Measurements from ENCODE around the gene SLC16A6. TPM values are rescaled to one million over a fixed set of nuclear protein-coding genes. Genes with fewer than 3 reads are reported as not detected.
A peak's percentile ranks its signal among the peaks of the same experiment; 100 is the strongest.
"Not testable (repeated sequence)": the region's sequence is repeated elsewhere in the genome, so short reads cannot be mapped to it uniquely, and the experiment has no call there.

Gene SLC16A6
- total and polyA plus RNA-seq, 2 donors: 0.41 to 0.74 TPM

DNA sequence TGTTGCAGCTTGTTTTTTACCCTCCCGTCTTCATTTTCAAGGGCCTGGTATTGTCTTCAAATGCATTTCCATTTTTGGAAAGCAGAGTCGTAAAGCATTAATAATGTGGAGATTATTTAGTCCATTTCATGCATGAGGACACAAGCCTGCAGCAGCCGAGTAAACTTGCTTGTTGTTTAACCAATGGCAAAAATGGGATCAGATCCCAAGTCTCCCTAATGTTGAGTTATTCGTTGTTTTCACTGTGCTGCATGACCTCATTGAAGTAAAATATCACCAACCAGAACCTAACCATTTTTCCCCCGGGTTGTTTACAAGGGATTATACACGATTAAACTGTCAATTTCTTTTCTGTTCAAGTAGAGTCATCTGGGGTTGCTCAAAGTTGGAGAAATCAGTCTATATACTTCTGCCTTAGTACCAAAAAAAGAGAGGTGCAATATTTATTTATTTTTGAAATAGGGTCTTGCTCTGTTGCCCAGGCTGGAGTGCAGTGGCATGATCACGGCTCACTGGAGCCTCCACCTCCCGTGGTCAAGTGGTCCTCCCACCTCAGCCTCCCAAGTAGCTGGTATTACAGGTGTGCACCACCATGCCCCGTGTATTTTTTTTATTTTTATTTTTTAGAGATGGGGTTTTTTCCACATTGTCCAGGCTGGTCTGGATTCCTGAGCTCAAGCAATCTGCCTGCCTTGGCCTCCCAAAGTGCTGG, 30.7 kb downstream of the SLC16A6 start:
- peaks cover 4% of the 10 kb centered on the region for H3K36me3 ChIP-seq (ENCODE audit: insufficient read depth)
- WGBS: 73% methylated on average over 9 of the region's 9 CpGs
- DNase-seq (ENCODE audit: extremely low spot score): no peak
- no peak overlapping the region for H3K4me3 ChIP-seq (ENCODE audit: low read depth, low read length)
- no peaks in the 10 kb centered on the region for H3K4me1 ChIP-seq (ENCODE audit: insufficient read depth)
- H3K27ac ChIP-seq (ENCODE audit: low read depth): no peak overlapping the region

GRCh38 chr17:68259648-68259951, 31.3 kb downstream of the SLC16A6 start:
- DNase-seq (ENCODE audit: extremely low spot score); H3K4me3 ChIP-seq (ENCODE audit: low read depth, low read length); H3K4me1 ChIP-seq (ENCODE audit: insufficient read depth); H3K27ac ChIP-seq (ENCODE audit: low read depth); H3K36me3 ChIP-seq (ENCODE audit: insufficient read depth): not testable (repeated sequence)
- 69% methylated on average over 3 of the region's 3 CpGs for WGBS

DNA sequence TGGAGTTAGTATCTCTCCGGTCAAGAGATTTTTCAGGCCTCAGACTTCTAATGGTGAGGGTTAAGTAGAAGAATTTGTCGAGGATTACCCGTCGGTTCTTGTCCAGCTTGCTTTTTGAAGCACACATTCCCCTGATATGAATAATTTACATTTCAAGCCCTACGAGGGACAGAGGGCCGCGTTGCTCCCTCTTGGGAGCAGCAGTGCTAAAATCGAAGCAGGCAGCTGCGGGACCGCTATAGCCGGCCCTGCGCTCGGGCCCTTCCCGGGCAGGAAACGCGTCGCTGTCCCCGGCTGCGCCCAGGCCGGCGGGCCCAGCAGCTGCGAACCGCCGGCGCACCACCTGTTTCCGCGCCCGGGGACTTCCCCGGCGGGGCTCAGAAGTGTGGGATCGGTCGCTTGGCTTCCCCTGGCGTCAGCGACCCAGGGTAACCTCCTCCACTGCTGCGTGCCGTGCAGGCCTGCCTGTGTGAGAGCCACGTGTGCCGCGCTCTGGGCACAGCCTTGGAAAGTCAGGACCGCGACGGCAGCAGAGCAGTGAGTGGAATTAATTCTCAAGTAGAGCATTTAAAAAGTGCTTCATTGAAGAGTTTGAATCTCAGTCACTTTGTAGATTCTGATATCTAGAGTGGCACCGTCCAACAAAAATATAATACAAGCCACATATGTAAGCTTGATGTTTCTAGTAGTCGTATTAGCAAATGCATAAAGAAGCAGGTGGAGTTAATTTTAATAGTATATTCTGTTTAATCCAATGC, 31.9 kb downstream of the SLC16A6 start:
- not testable (repeated sequence) for H3K4me3 ChIP-seq (ENCODE audit: low read depth, low read length); H3K4me1 ChIP-seq (ENCODE audit: insufficient read depth); DNase-seq (ENCODE audit: extremely low spot score); H3K36me3 ChIP-seq (ENCODE audit: insufficient read depth)
- peak overlapping the region; percentile 32 for H3K27ac ChIP-seq (ENCODE audit: low read depth)
- 11% methylated on average over 39 of the region's 44 CpGs for WGBS

DNA sequence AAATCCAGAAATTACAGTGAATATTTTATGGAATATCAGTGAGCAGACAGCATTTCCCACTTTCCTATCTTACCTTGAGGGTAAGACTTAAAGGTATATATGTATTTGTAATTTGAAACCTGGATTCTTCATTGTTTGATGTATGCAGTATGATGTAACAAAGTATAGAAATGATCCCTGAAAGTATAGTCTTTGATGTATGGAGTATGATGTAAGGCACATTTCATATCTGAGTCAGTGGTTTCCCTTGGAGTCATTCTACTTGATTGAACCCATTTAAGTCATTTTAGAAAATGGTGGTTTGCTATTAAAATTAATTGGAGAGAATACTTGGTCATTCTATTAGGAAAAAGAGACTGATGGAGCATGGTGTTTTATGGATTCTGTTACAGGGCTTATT, 33.0 kb downstream of the SLC16A6 start:
- no peak overlapping the region for H3K4me3 ChIP-seq (ENCODE audit: low read depth, low read length)
- peaks cover 8% of the 10 kb centered on the region for H3K36me3 ChIP-seq (ENCODE audit: insufficient read depth)
- H3K4me1 ChIP-seq (ENCODE audit: insufficient read depth): no peaks in the 10 kb centered on the region
- no peak overlapping the region for H3K27ac ChIP-seq (ENCODE audit: low read depth)
- DNase-seq (ENCODE audit: extremely low spot score): no peak

GRCh38 chr17:68256701-68257100, 34.2 kb downstream of the SLC16A6 start:
- not testable (repeated sequence) for DNase-seq (ENCODE audit: extremely low spot score); H3K4me1 ChIP-seq (ENCODE audit: insufficient read depth); H3K27ac ChIP-seq (ENCODE audit: low read depth); H3K4me3 ChIP-seq (ENCODE audit: low read depth, low read length); H3K36me3 ChIP-seq (ENCODE audit: insufficient read depth)
- 68% methylated on average over 5 of the region's 5 CpGs for WGBS

- no peak overlapping the region for H3K27ac ChIP-seq (ENCODE audit: low read depth)
- 76% methylated on average over 5 of the region's 5 CpGs for WGBS
- H3K4me3 ChIP-seq (ENCODE audit: low read depth, low read length): no peak overlapping the region
- no peaks in the 10 kb centered on the region for H3K4me1 ChIP-seq (ENCODE audit: insufficient read depth)
- no peak for DNase-seq (ENCODE audit: extremely low spot score)
- peaks cover 8% of the 10 kb centered on the region for H3K36me3 ChIP-seq (ENCODE audit: insufficient read depth)
These were observed 35.0 kb downstream of the SLC16A6 start for GRCh38 chr17:68255731-68256538.

DNA sequence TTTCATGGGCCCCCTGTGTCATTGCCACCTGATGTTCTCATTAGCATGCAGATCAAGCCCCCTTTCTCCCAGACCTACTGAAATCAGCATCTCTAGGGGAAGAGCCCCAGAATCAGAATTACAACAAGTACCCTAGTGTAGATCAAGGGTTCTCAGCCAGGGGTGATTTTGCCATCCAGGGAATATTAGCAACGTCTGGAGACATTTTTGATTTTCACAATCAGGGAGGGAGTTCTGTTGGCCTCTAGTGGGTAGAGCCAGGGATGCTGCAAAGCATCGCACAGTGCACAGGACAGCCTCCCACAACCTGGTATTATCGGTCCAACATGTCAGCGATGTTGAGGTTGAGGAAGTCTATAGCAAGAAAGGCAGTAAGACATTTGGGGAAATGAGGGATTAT, 35.8 kb downstream of the SLC16A6 start:
- 80% methylated on average over 4 of the region's 4 CpGs for WGBS
- H3K36me3 ChIP-seq (ENCODE audit: insufficient read depth): peaks cover 8% of the 10 kb centered on the region
- DNase-seq (ENCODE audit: extremely low spot score): no peak

DNA sequence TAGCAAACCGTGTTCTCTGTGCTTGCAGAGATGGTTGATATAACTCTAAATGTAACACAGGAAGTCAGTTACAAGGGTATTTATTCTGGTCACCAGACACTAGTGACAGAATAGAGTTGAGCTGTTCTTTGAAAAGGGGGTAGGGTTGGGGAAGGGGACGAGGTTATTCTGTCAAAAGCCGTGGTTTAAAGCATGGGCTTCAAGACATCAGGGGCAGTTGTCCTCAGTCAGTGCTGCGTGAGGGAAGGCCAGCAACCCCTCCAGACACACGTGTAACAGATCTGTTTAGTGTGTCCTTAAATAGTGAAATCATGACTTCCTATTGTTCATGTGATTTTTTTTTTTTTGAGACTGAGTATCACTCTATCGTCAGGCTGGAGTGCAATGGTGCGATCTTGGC, 37.5 kb downstream of the SLC16A6 start:
- WGBS: 80% methylated on average over 7 of the region's 7 CpGs
- H3K4me3 ChIP-seq (ENCODE audit: low read depth, low read length); H3K36me3 ChIP-seq (ENCODE audit: insufficient read depth); H3K27ac ChIP-seq (ENCODE audit: low read depth); DNase-seq (ENCODE audit: extremely low spot score); H3K4me1 ChIP-seq (ENCODE audit: insufficient read depth): not testable (repeated sequence)

More for the DNA sequence above, 35.8 kb downstream of the SLC16A6 start:
- H3K27ac ChIP-seq (ENCODE audit: low read depth): no peak overlapping the region
- H3K4me1 ChIP-seq (ENCODE audit: insufficient read depth): no peaks in the 10 kb centered on the region
- H3K4me3 ChIP-seq (ENCODE audit: low read depth, low read length): no peak overlapping the region

DNA sequence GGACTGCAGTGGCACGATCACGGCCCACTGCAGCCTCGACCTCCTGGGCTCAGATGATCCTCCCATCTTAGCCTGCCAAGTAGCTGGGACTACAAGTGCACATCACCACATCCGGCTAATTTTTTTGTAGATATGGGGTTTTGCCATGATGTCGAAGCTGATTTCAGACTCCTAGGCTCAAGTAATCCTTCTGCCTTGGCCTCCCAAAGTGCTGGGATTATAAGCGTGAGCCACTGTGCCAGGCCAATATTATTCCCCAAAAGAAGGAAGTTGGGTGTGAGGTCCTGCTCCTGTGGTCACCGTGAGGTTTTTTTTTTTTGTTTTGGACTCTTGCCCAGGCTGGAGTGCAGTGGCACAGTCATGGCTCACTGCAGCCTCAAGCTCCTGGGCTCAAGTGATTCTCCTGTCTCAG, 41.6 kb downstream of the SLC16A6 start:
- Histone ChIP-seq H3K4me3 (ENCODE audit: low read depth, low read length) (no peak overlapping the region), H3K36me3 (ENCODE audit: insufficient read depth) (no peaks in the 10 kb centered on the region), H3K27ac (ENCODE audit: low read depth) (peak overlapping the region; percentile 39), H3K4me1 (ENCODE audit: insufficient read depth) (no peaks in the 10 kb centered on the region)
- 67% methylated on average over 7 of the region's 7 CpGs for WGBS
- DNase-seq (ENCODE audit: extremely low spot score): no peak

GRCh38 chr17:68248891-68249290, 42.0 kb downstream of the SLC16A6 start:
- H3K4me1 ChIP-seq (ENCODE audit: insufficient read depth): no peaks in the 10 kb centered on the region
- H3K4me3 ChIP-seq (ENCODE audit: low read depth, low read length): no peak overlapping the region
- 67% methylated on average over 5 of the region's 5 CpGs for WGBS
- no peak overlapping the region for H3K27ac ChIP-seq (ENCODE audit: low read depth)
- no peak for DNase-seq (ENCODE audit: extremely low spot score)
- no peaks in the 10 kb centered on the region for H3K36me3 ChIP-seq (ENCODE audit: insufficient read depth)

- 2% methylated on average over 19 of the region's 19 CpGs for WGBS
- Histone ChIP-seq H3K27ac (ENCODE audit: low read depth) (peak overlapping the region; percentile 98), H3K4me1 (ENCODE audit: insufficient read depth) (no peaks in the 10 kb centered on the region), H3K4me3 (ENCODE audit: low read depth, low read length) (peak overlapping the region; percentile 75), H3K36me3 (ENCODE audit: insufficient read depth) (no peaks in the 10 kb centered on the region)
- no peak for DNase-seq (ENCODE audit: extremely low spot score)
These were observed 42.6 kb downstream of the SLC16A6 start for GRCh38 chr17:68248199-68248825.

- under 1% methylated on average over 97 of the region's 97 CpGs for WGBS
- Histone ChIP-seq H3K4me1 (ENCODE audit: insufficient read depth) (no peaks in the 10 kb centered on the region), H3K27ac (ENCODE audit: low read depth) (peak within 1 kb of the TSS; percentile 98), H3K4me3 (ENCODE audit: low read depth, low read length) (peak within 1 kb of the TSS; percentile 75), H3K36me3 (ENCODE audit: insufficient read depth) (no peaks in the 10 kb centered on the region)
- peak; percentile 78 for DNase-seq (ENCODE audit: extremely low spot score)
These were observed 43.3 kb downstream of the SLC16A6 start, which contains the start of gene AMZ2 for GRCh38 chr17:68247445-68248198. AMZ2 (plus strand) TSS chr17:68248043; CDS start chr17:68250188, 2,145 bp downstream.
